Endothelial cell of umbilical vein (primary cell): ENCODE measurements around the gene CERS5. TPM values are rescaled to one million over a fixed set of nuclear protein-coding genes. Genes with fewer than 3 reads are reported as not detected.

Experiments used
- BruUV-seq: library from RNA; stranded (reverse); fragments of 400-500 nt; replicated peaks from 2 replicates; lab custom pipeline; 2021; lab: Mats Ljungman, UMichigan
- CTCF ChIA-PET: fragments of 300-600, 350-600 bp; sonication (Branson Sonifier 250); formaldehyde crosslinking; loops from one replicate; lab custom pipeline; 2021; ENCODE audit warnings: antibody characterized with exemption, inconsistent platforms; lab: Charles Lee
- POLR2A ChIA-PET: fragments of 300-600, 350-600 bp; sonication (Branson Sonifier 250); formaldehyde crosslinking; loops from one replicate; lab custom pipeline; 2021; ENCODE audit warnings: antibody characterized with exemption, inconsistent platforms; lab: Charles Lee
- DNase-seq: peaks from one replicate; pipeline ENCODE4 v3.0.0-alpha.2; 2011; ENCODE audit warnings: low read depth, low spot score
- FAIRE-seq: peaks from 2 replicates; lab custom pipeline; 2011; peaks lifted over from hg19 to GRCh38; lab: Jason Lieb, UNC
- H2AFZ ChIP-seq: 2 replicates; pipeline ENCODE4 v1.6.0; 2012; ENCODE audit warnings: low read depth, low read length, control low read depth, inconsistent platforms
- H3K27ac ChIP-seq: 2 replicates; pipeline ENCODE4 v1.5.1; 2011; ENCODE audit warnings: low read depth, mild to moderate bottlenecking, control low read depth, low read length, moderate library complexity; ENCODE audit not compliant: insufficient read depth
- H3K27me3 ChIP-seq, 2 experiments: 2 replicates each; pipeline versions ENCODE4 v1.6.0 to v1.6.1; 2011; ENCODE audit warnings: low read length in 2 of 2, mixed read lengths in 1 of 2; ENCODE audit not compliant: control insufficient read depth in 2 of 2, insufficient read depth in 2 of 2
- H3K36me3 ChIP-seq, 2 experiments: 2 replicates in 1 of 2; 3 replicates in 1 of 2; pipeline ENCODE4 v1.5.1; 2011; ENCODE audit warnings: low read length in 2 of 2, mild to moderate bottlenecking in 1 of 2, moderate library complexity in 1 of 2; ENCODE audit not compliant: control insufficient read depth in 2 of 2, insufficient read depth in 2 of 2; ENCODE audit errors: extremely low read depth in 1 of 2
- H3K4me1 ChIP-seq: 3 replicates; pipeline ENCODE4 v1.5.1; 2011; ENCODE audit warnings: mild to moderate bottlenecking, low read length; ENCODE audit not compliant: control insufficient read depth, insufficient read depth; ENCODE audit errors: extremely low read depth
- H3K4me2 ChIP-seq: 2 replicates; pipeline ENCODE4 v1.6.1; 2011; ENCODE audit warnings: low read length, control low read depth, mixed read lengths; ENCODE audit not compliant: insufficient read depth
- H3K4me3 ChIP-seq, 3 experiments: fragments of 200-600 bp in 1 of 3; sonication (generic), shearing (Covaris generic) in 1 of 3; replicated peaks in 1 of 3; 2 replicates each; pipeline ENCODE4 v1.5.1; 2011 to 2016; ENCODE audit warnings: control low read depth in 3 of 3, low read length in 3 of 3, mild to moderate bottlenecking in 2 of 3, inconsistent platforms in 1 of 3, low read depth in 1 of 3, moderate library complexity in 1 of 3; ENCODE audit not compliant: insufficient read depth in 1 of 3
- H3K79me2 ChIP-seq: 2 replicates; pipeline ENCODE4 v1.6.0; 2012; ENCODE audit warnings: low read length, inconsistent platforms; ENCODE audit not compliant: control insufficient read depth, insufficient read depth
- H3K9ac ChIP-seq: replicated peaks from 2 replicates; pipeline ENCODE3; 2011; ENCODE audit warnings: low read length, control low read depth; ENCODE audit not compliant: insufficient read depth; ENCODE audit errors: extremely low read depth
- H3K9me1 ChIP-seq: replicated peaks from 3 replicates; pipeline ENCODE4 v1.6.0; 2011; ENCODE audit warnings: mild to moderate bottlenecking, low read length; ENCODE audit not compliant: control insufficient read depth, insufficient read depth; ENCODE audit errors: extremely low read depth
- H3K9me3 ChIP-seq: replicated peaks from 2 replicates; pipeline ENCODE4 v1.5.1; 2012; ENCODE audit warnings: low read length, inconsistent platforms; ENCODE audit not compliant: control insufficient read depth, insufficient read depth
- H4K20me1 ChIP-seq: replicated peaks from 2 replicates; pipeline ENCODE3; 2011; ENCODE audit warnings: mild to moderate bottlenecking, low read length; ENCODE audit not compliant: control insufficient read depth, insufficient read depth; ENCODE audit errors: extremely low read depth
- EZH2 ChIP-seq: IDR thresholded peaks from 2 replicates; pipeline ENCODE4 v1.6.1; 2012; ENCODE audit warnings: borderline replicate concordance, low read depth, mild to moderate bottlenecking, moderate library complexity, low read length, inconsistent platforms; ENCODE audit not compliant: severe bottlenecking
- GATA2 ChIP-seq: IDR thresholded peaks from 2 replicates; pipeline ENCODE4 v1.7.0; 2011; ENCODE audit warnings: low read depth, mild to moderate bottlenecking, moderate library complexity, mixed read lengths, low read length; ENCODE audit not compliant: insufficient read length, insufficient read depth
- JUN ChIP-seq: IDR thresholded peaks from 2 replicates; pipeline ENCODE4 v1.6.1; 2011; ENCODE audit warnings: borderline replicate concordance, low read depth; ENCODE audit not compliant: insufficient read length, insufficient read depth
- POLR2A ChIP-seq: IDR thresholded peaks from 2 replicates; pipeline ENCODE4 v1.6.1; 2012; ENCODE audit warnings: low read depth, mild to moderate bottlenecking, control low read depth, low read length
- POLR2AphosphoS5 ChIP-seq: IDR thresholded peaks from 2 replicates; pipeline ENCODE4 v1.6.1; 2012; ENCODE audit warnings: low read depth, mild to moderate bottlenecking, control low read depth, low read length, moderate library complexity; ENCODE audit not compliant: insufficient read depth
- dilution Hi-C: fragments of 300-500 bp; cut with MboI; formaldehyde crosslinking; loops from one replicate; pipeline ENCODE4 v1.15.0; 2019; ENCODE audit warnings: low sequenced_read_pairs; ENCODE audit not compliant: extremely low pct_ligation_motif_present
- intact Hi-C: fragments of 100-400 bp; cut with micrococcal nuclease; formaldehyde crosslinking; loops from one replicate; pipeline ENCODE4 v1.10.0; 2022
- polyA plus RNA-seq, 4 experiments: library from polyadenylated mRNA; depleted of rRNA in 3 of 4; stranded (reverse) in 3 of 4; unstranded in 1 of 4; fragments of >200 nt; gene quantifications; 2 replicates each; pipeline versions ENCODE4 v1.2.1 to v1.2.3, GENCODE V29; 2011 to 2012; ENCODE audit warnings: missing spikeins in 1 of 4
- total RNA-seq: library from RNA; stranded (reverse); gene quantifications from 2 replicates; pipeline ENCODE4 v1.2.3, GENCODE V29; 2021

The CERS5 gene
- total and polyA plus RNA-seq, 2 donors (not counting 3 experiments of a cell fraction or from before 2014, with no cell fraction given): 60.4 to 108 TPM

- no peak for DNase-seq
- intact Hi-C loops: loop anchor here (1.0 kb wide), 2 partner anchors 36 to 64 kb away; no protein-coding TSS in a partner anchor
- H3K4me2 ChIP-seq: no peak overlapping the region
Measured at GRCh38 chr12:50111395-50111692, 55.8 kb downstream of the CERS5 start.

DNA sequence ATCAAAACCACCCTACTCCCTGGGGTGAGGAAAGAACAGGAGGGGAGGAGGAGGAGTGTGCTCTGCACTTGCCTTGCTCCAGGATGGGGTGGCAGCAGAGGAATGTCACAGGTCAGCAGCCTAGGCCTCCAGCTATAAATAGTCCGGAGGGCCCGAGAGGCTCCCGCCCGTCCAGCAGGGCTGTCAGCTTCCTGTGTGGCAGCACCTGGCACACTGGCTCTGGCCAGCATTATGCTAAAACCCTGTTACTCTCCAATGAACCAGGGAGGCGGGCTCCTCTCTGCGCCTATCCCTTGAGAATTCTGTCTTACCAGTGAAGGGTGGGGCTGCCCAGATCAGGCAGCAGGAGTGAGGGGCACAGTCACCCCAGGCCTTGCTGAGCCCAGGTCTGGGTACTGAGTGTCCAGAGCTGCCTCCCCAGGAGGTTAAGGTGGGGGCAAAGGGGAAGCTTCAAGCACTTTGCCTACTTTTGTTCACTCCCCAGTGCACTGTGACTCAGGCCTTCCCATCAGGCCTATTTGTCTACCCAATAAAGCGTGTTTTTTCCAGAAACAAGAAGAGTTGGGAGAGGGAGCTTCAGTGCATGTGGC lies 56.3 kb downstream of the CERS5 start:
- POLR2A ChIA-PET: interaction anchor here (2.3 kb wide), 2 partner anchors 26 to 57 kb away, joined by 17 to 20 read pairs; partner anchors contain the start of genes CERS5 and SMARCD1
- H3K27me3 ChIP-seq: no peaks in the 10 kb centered on the region
- no peaks in the 10 kb centered on the region for H3K9me1 ChIP-seq
- DNase-seq: no peak
- no peak for TF ChIP-seq POLR2A
- intact Hi-C loops (loop anchor here (1.0 kb wide), 2 partner anchors 36 to 64 kb away; no protein-coding TSS in a partner anchor), dilution Hi-C loops (no loop called here)
- H3K4me2 ChIP-seq: no peak overlapping the region
- peaks cover 7% of the 10 kb centered on the region for H3K79me2 ChIP-seq
- H3K27ac ChIP-seq: no peak overlapping the region
- no peak overlapping the region for H3K4me3 ChIP-seq
- H3K9ac ChIP-seq: no peak overlapping the region
- CTCF ChIA-PET: interaction anchor here (0.7 to 4.5 kb wide), 27 partner anchors 10 to 653 kb away, joined by 3 to 89 read pairs (median 10); partner anchors contain the start of genes ATF1, CERS5, GPD1 and LIMA1
- FAIRE-seq: peak; percentile 59
- no TSS peak for BruUV-seq
- no peaks in the 10 kb centered on the region for H3K9me3 ChIP-seq
- H3K36me3 ChIP-seq: peaks cover 0 to 2% of the 10 kb centered on the region in 2 experiments
- peak overlapping the region; percentile 90 for H2AFZ ChIP-seq
- no peaks in the 10 kb centered on the region for H4K20me1 ChIP-seq
- H3K4me1 ChIP-seq: peaks cover 9% of the 10 kb centered on the region

More at GRCh38 chr12:50111395-50111692, 55.8 kb downstream of the CERS5 start:
- Histone ChIP-seq H3K4me3 (no peak overlapping the region), H2AFZ (peak overlapping the region; percentile 90), H3K9ac (no peak overlapping the region), H3K27ac (no peak overlapping the region), H3K79me2 (peaks cover 8% of the 10 kb centered on the region), H3K9me3 (no peaks in the 10 kb centered on the region), H3K27me3 (no peaks in the 10 kb centered on the region), H3K9me1 (no peaks in the 10 kb centered on the region), H4K20me1 (no peaks in the 10 kb centered on the region), H3K36me3 (peaks cover 0 to 2% of the 10 kb centered on the region in 2 experiments), H3K4me1 (peaks cover 9% of the 10 kb centered on the region)
- dilution Hi-C loops: no loop called here
- CTCF ChIA-PET: interaction anchor here (0.5 to 4.5 kb wide), 30 partner anchors 9 to 652 kb away, joined by 3 to 89 read pairs (median 8); partner anchors contain the start of genes ATF1, CERS5, GPD1 and LIMA1
- no peak for FAIRE-seq
- POLR2A ChIA-PET: interaction anchor here (2.0 to 2.3 kb wide), 3 partner anchors 9 to 56 kb away, joined by 7 to 20 read pairs (median 17); partner anchors contain the start of genes CERS5 and SMARCD1
- no TSS peak for BruUV-seq
- no peak for TF ChIP-seq JUN
- no peak for TF ChIP-seq GATA2
- no peak for TF ChIP-seq POLR2AphosphoS5
- TF ChIP-seq EZH2: no peak
- no peak for TF ChIP-seq POLR2A
